Skeletal muscle tissue (tissue), 4 donors: Measurements from ENCODE around the gene TMEM108. TPM values are rescaled to one million over a fixed set of nuclear protein-coding genes. Genes with fewer than 3 reads are reported as not detected.

ENCODE experiments used
- H3K27ac ChIP-seq: one replicate; pipeline ENCODE4 v1.7.0; 2013; ENCODE audit warnings: mild to moderate bottlenecking, low read depth, low read length, inconsistent platforms
- H3K27me3 ChIP-seq, 3 donors: one replicate each; pipeline ENCODE4 v1.7.0; 2013; ENCODE audit warnings: low read length in 3 of 3; ENCODE audit not compliant: control insufficient read depth in 3 of 3, insufficient read depth in 3 of 3
- H3K36me3 ChIP-seq, 3 donors: one replicate each; pipeline ENCODE4 v1.7.0; 2013; ENCODE audit warnings: low read length in 3 of 3; ENCODE audit not compliant: control insufficient read depth in 3 of 3, insufficient read depth in 3 of 3
- H3K4me1 ChIP-seq, 3 donors: one replicate each; pipeline ENCODE4 v1.7.0; 2013; ENCODE audit warnings: low read length in 3 of 3, mild to moderate bottlenecking in 3 of 3; ENCODE audit not compliant: control insufficient read depth in 3 of 3, insufficient read depth in 3 of 3
- H3K4me3 ChIP-seq, 3 donors: one replicate each; pipeline ENCODE4 v1.7.0; 2013; ENCODE audit warnings: low read length in 3 of 3
- H3K9ac ChIP-seq, 3 donors: one replicate each; pipeline ENCODE4 v1.7.0; 2013; ENCODE audit warnings: low read length in 3 of 3, mild to moderate bottlenecking in 3 of 3, moderate library complexity in 2 of 3, low read depth in 1 of 3
- H3K9me3 ChIP-seq, 3 donors: one replicate each; pipeline ENCODE4 v1.7.0; 2013; ENCODE audit warnings: low read length in 3 of 3; ENCODE audit not compliant: control insufficient read depth in 3 of 3
- total RNA-seq: library from RNA; depleted of rRNA; stranded (reverse); fragments of >200 nt; gene quantifications from one replicate; pipeline ENCODE4 v1.2.3, GENCODE V29; 2014
- donor health status: Osteomylitis.

TMEM108 gene
- total RNA-seq, 1 donor from 2014 or later, result 7.3 TPM

GRCh38 chr3:133125802-133126201, 87.6 kb downstream of the TMEM108 start:
- H3K9ac ChIP-seq, result no peak overlapping the region
- H3K9me3 ChIP-seq, result no peaks in the 10 kb centered on the region
- H3K27me3 ChIP-seq, result no peaks in the 10 kb centered on the region
- no peak overlapping the region for H3K27ac ChIP-seq
- no peaks in the 10 kb centered on the region for H3K36me3 ChIP-seq
- no peaks in the 10 kb centered on the region for H3K4me1 ChIP-seq
- no peak overlapping the region for H3K4me3 ChIP-seq

- Histone ChIP-seq H3K9me3 (no peaks in the 10 kb centered on the region), H3K27me3 (no peaks in the 10 kb centered on the region), H3K27ac (no peak overlapping the region), H3K4me3 (no peak overlapping the region), H3K9ac (no peak overlapping the region), H3K36me3 (no peaks in the 10 kb centered on the region), H3K4me1 (no peaks in the 10 kb centered on the region)
Measured at GRCh38 chr3:133127381-133127780, 89.2 kb downstream of the TMEM108 start.

GRCh38 chr3:133130168-133130567, 92.0 kb downstream of the TMEM108 start:
- Histone ChIP-seq H3K9ac (no peak overlapping the region), H3K9me3 (no peaks in the 10 kb centered on the region), H3K27ac (no peak overlapping the region)

GRCh38 chr3:133135306-133135705, 97.1 kb downstream of the TMEM108 start:
- Histone ChIP-seq H3K4me3 (no peak overlapping the region), H3K27ac (no peak overlapping the region), H3K9ac (no peak overlapping the region), H3K27me3 (no peaks in the 10 kb centered on the region), H3K9me3 (no peaks in the 10 kb centered on the region), H3K36me3 (no peaks in the 10 kb centered on the region), H3K4me1 (no peaks in the 10 kb centered on the region)

More at GRCh38 chr3:133130168-133130567, 92.0 kb downstream of the TMEM108 start:
- Histone ChIP-seq H3K4me3 (no peak overlapping the region), H3K36me3 (no peaks in the 10 kb centered on the region), H3K4me1 (no peaks in the 10 kb centered on the region), H3K27me3 (no peaks in the 10 kb centered on the region)

- H3K36me3 ChIP-seq, result no peaks in the 10 kb centered on the region
- no peak overlapping the region for H3K4me3 ChIP-seq
- no peaks in the 10 kb centered on the region for H3K4me1 ChIP-seq
- H3K9me3 ChIP-seq, result no peaks in the 10 kb centered on the region
- no peaks in the 10 kb centered on the region for H3K27me3 ChIP-seq
- H3K27ac ChIP-seq, result no peak overlapping the region
- H3K9ac ChIP-seq, result no peak overlapping the region
Measured at GRCh38 chr3:133136114-133137041, 98.2 kb downstream of the TMEM108 start.

- H3K9ac ChIP-seq, result no peak overlapping the region
- no peaks in the 10 kb centered on the region for H3K27me3 ChIP-seq
- H3K4me3 ChIP-seq, result no peak overlapping the region
- H3K36me3 ChIP-seq, result no peaks in the 10 kb centered on the region
- H3K4me1 ChIP-seq, result no peaks in the 10 kb centered on the region
- no peaks in the 10 kb centered on the region for H3K9me3 ChIP-seq
- H3K27ac ChIP-seq, result no peak overlapping the region
Measured at GRCh38 chr3:133137042-133137996, 99.1 kb downstream of the TMEM108 start.

- Histone ChIP-seq H3K9me3 (no peaks in the 10 kb centered on the region), H3K36me3 (no peaks in the 10 kb centered on the region), H3K4me3 (no peak overlapping the region), H3K9ac (no peak overlapping the region), H3K4me1 (no peaks in the 10 kb centered on the region), H3K27me3 (no peaks in the 10 kb centered on the region), H3K27ac (no peak overlapping the region)
Measured at GRCh38 chr3:133138017-133138416, 99.8 kb downstream of the TMEM108 start.

GRCh38 chr3:133152056-133152455, 113.9 kb downstream of the TMEM108 start:
- no peaks in the 10 kb centered on the region for H3K36me3 ChIP-seq
- H3K27ac ChIP-seq, result no peak overlapping the region
- H3K4me3 ChIP-seq, result no peak overlapping the region
- no peaks in the 10 kb centered on the region for H3K4me1 ChIP-seq
- H3K9ac ChIP-seq, result no peak overlapping the region
- H3K27me3 ChIP-seq, result no peaks in the 10 kb centered on the region
- H3K9me3 ChIP-seq, result no peaks in the 10 kb centered on the region

GRCh38 chr3:133152681-133153220, 114.6 kb downstream of the TMEM108 start:
- Histone ChIP-seq H3K9me3 (no peaks in the 10 kb centered on the region), H3K4me3 (no peak overlapping the region), H3K27ac (no peak overlapping the region), H3K36me3 (no peaks in the 10 kb centered on the region), H3K4me1 (no peaks in the 10 kb centered on the region), H3K9ac (no peak overlapping the region), H3K27me3 (no peaks in the 10 kb centered on the region)
